Measurements from ENCODE around the gene PADI3.

PADI3 gene

DNA sequence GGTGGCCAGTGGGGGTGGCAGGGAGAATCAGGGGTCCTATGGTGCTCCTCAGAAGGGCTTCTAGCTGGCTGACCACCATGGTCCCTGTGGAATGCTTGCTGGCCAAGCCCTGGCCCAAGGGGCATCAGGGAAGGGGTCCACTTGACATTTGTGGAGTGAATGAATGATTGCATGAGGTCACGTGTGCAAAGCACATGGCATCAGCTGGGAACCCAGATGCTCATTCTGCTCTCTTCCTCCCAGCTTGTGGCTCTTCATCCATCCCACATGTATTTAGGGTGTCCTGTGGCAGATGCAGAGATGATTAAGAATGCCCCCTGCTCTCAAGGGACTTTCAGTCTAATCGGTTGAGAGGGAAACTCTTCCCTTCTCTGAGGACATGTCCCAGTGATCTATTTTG, 32.0 kb downstream of the PADI3 start:
- TF ChIP-seq, protein P1, sequence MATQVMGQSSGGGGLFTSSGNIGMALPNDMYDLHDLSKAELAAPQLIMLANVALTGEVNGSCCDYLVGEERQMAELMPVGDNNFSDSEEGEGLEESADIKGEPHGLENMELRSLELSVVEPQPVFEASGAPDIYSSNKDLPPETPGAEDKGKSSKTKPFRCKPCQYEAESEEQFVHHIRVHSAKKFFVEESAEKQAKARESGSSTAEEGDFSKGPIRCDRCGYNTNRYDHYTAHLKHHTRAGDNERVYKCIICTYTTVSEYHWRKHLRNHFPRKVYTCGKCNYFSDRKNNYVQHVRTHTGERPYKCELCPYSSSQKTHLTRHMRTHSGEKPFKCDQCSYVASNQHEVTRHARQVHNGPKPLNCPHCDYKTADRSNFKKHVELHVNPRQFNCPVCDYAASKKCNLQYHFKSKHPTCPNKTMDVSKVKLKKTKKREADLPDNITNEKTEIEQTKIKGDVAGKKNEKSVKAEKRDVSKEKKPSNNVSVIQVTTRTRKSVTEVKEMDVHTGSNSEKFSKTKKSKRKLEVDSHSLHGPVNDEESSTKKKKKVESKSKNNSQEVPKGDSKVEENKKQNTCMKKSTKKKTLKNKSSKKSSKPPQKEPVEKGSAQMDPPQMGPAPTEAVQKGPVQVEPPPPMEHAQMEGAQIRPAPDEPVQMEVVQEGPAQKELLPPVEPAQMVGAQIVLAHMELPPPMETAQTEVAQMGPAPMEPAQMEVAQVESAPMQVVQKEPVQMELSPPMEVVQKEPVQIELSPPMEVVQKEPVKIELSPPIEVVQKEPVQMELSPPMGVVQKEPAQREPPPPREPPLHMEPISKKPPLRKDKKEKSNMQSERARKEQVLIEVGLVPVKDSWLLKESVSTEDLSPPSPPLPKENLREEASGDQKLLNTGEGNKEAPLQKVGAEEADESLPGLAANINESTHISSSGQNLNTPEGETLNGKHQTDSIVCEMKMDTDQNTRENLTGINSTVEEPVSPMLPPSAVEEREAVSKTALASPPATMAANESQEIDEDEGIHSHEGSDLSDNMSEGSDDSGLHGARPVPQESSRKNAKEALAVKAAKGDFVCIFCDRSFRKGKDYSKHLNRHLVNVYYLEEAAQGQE (IDR thresholded peaks at IDR 0.05; ENCODE audit: insufficient read depth in 1 of 2, low read depth in 2 of 2, low read length in 2 of 2) = no peak
- TF ChIP-seq SIN3A (IDR thresholded peaks at IDR 0.05; ENCODE audit: borderline replicate concordance, insufficient read depth, low read length) = no peak
- TF ChIP-seq TAF1 (IDR thresholded peaks at IDR 0.05; ENCODE audit: borderline replicate concordance, insufficient read depth, low read length) = no peak
- TF ChIP-seq FOXP2 (optimal IDR thresholded peaks at IDR 0.05; ENCODE audit: borderline replicate concordance, extremely low read depth, extremely low read length, insufficient read depth) = no peak
- no peak for TF ChIP-seq POLR2AphosphoS5 (IDR thresholded peaks at IDR 0.05; ENCODE audit: low read depth, low read length)

GRCh38 chr1:17281775-17282181, 32.9 kb downstream of the PADI3 start:
- TF ChIP-seq SIN3A (IDR thresholded peaks at IDR 0.05; ENCODE audit: borderline replicate concordance, insufficient read depth, low read length) (no peak), POLR2AphosphoS5 (IDR thresholded peaks at IDR 0.05; ENCODE audit: low read depth, low read length) (no peak), FOXP2 (optimal IDR thresholded peaks at IDR 0.05; ENCODE audit: borderline replicate concordance, extremely low read depth, extremely low read length, insufficient read depth) (no peak), TAF1 (IDR thresholded peaks at IDR 0.05; ENCODE audit: borderline replicate concordance, insufficient read depth, low read length) (no peak)
- TF ChIP-seq, protein P1 (IDR thresholded peaks at IDR 0.05; ENCODE audit: insufficient read depth in 1 of 2, low read depth in 2 of 2, low read length in 2 of 2) = no peak

- TF ChIP-seq, protein P1 (IDR thresholded peaks at IDR 0.05; ENCODE audit: insufficient read depth in 1 of 2, low read depth in 2 of 2, low read length in 2 of 2) = no peak
- no peak for TF ChIP-seq TAF1 (IDR thresholded peaks at IDR 0.05; ENCODE audit: borderline replicate concordance, insufficient read depth, low read length)
- TF ChIP-seq POLR2AphosphoS5 (IDR thresholded peaks at IDR 0.05; ENCODE audit: low read depth, low read length) = no peak
- TF ChIP-seq SIN3A (IDR thresholded peaks at IDR 0.05; ENCODE audit: borderline replicate concordance, insufficient read depth, low read length) = no peak
- TF ChIP-seq FOXP2 (optimal IDR thresholded peaks at IDR 0.05; ENCODE audit: borderline replicate concordance, extremely low read depth, extremely low read length, insufficient read depth) = no peak
These were observed 33.9 kb downstream of the PADI3 start for GRCh38 chr1:17282836-17283235.

GRCh38 chr1:17286646-17287045, 37.7 kb downstream of the PADI3 start:
- TF ChIP-seq, protein P1 (IDR thresholded peaks at IDR 0.05; ENCODE audit: insufficient read depth in 1 of 2, low read depth in 2 of 2, low read length in 2 of 2) = no peak
- TF ChIP-seq POLR2AphosphoS5 (IDR thresholded peaks at IDR 0.05; ENCODE audit: low read depth, low read length) (no peak), FOXP2 (optimal IDR thresholded peaks at IDR 0.05; ENCODE audit: borderline replicate concordance, extremely low read depth, extremely low read length, insufficient read depth) (no peak), SIN3A (IDR thresholded peaks at IDR 0.05; ENCODE audit: borderline replicate concordance, insufficient read depth, low read length) (no peak), TAF1 (IDR thresholded peaks at IDR 0.05; ENCODE audit: borderline replicate concordance, insufficient read depth, low read length) (no peak)

Measured in PFSK-1 (cell line).